ENCODE results near the gene STOML3.

DNA sequence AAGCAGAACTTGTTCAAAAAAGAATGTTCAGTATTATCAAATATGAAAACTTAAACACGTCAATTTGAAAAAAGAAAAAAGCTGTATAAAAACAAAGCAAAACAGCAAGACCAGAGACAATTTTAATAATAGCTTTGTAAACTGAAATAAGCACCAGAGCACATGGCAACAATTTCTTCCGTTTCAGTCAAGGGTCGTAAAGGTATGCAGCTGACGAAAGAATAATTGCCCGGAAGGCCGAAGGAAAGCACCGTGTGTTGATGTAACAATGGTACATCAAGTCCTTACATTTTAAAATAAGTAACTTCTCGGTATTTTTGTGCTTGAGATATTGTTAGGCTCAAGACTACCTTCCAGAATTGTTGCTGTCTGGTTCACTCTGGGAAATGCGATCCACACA lies 45.6 kb upstream of the STOML3 start:
- no peak for TF ChIP-seq EZH2phosphoT487 (IDR thresholded peaks at IDR 0.05; ENCODE audit: low read length)
- TF ChIP-seq, protein P1, sequence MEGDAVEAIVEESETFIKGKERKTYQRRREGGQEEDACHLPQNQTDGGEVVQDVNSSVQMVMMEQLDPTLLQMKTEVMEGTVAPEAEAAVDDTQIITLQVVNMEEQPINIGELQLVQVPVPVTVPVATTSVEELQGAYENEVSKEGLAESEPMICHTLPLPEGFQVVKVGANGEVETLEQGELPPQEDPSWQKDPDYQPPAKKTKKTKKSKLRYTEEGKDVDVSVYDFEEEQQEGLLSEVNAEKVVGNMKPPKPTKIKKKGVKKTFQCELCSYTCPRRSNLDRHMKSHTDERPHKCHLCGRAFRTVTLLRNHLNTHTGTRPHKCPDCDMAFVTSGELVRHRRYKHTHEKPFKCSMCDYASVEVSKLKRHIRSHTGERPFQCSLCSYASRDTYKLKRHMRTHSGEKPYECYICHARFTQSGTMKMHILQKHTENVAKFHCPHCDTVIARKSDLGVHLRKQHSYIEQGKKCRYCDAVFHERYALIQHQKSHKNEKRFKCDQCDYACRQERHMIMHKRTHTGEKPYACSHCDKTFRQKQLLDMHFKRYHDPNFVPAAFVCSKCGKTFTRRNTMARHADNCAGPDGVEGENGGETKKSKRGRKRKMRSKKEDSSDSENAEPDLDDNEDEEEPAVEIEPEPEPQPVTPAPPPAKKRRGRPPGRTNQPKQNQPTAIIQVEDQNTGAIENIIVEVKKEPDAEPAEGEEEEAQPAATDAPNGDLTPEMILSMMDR (IDR thresholded peaks at IDR 0.05; ENCODE audit: low read length) = no peak

All from MM.1S (cell line).